BJ (cell line): ENCODE data around the gene DNAJB2. TPM values are rescaled to one million over a fixed set of nuclear protein-coding genes. Genes with fewer than 3 reads are reported as not detected.

Source experiments
- CTCF ChIA-PET: fragments of 350-600 bp; formaldehyde crosslinking; extraction: SDS; loops from one replicate; lab custom pipeline; 2021; ENCODE audit warnings: antibody characterized with exemption, inconsistent platforms; lab: Yijun Ruan, JAX
- POLR2A ChIA-PET: fragments of 300-600 bp; sonication (Branson Sonifier 250); formaldehyde crosslinking; extraction: SDS; loops from one replicate; lab custom pipeline; 2021; ENCODE audit warnings: antibody characterized with exemption; lab: Charles Lee
- DNase-seq: peaks from one replicate; pipeline ENCODE4 v3.0.0-alpha.2; 2011; ENCODE audit warnings: low read depth
- H3K27me3 ChIP-seq: 2 replicates; pipeline ENCODE4 v1.6.0; 2011; ENCODE audit warnings: low read length; ENCODE audit not compliant: control insufficient read depth, insufficient read depth
- H3K36me3 ChIP-seq: 2 replicates; pipeline ENCODE4 v1.5.1; 2011; ENCODE audit warnings: low read length; ENCODE audit not compliant: control insufficient read depth, insufficient read depth
- H3K4me3 ChIP-seq: 2 replicates; pipeline ENCODE4 v1.5.1; 2011; ENCODE audit warnings: low read depth, mild to moderate bottlenecking, control low read depth, low read length
- polyA plus RNA-seq: library from polyadenylated mRNA; depleted of rRNA; stranded (reverse); fragments of >200 nt; gene quantifications from 2 replicates; pipeline ENCODE4 v1.2.3, GENCODE V29; 2011
- TF ChIP-seq, protein P1 (sequence below): IDR thresholded peaks from 2 replicates; pipeline ENCODE4 v1.5.1; 2011; ENCODE audit warnings: low read depth, mild to moderate bottlenecking, control low read depth, inconsistent platforms, low read length, moderate library complexity; ENCODE audit not compliant: insufficient read depth

Gene DNAJB2
- polyA plus RNA-seq, 1 experiment, result 57.3 TPM

DNA sequence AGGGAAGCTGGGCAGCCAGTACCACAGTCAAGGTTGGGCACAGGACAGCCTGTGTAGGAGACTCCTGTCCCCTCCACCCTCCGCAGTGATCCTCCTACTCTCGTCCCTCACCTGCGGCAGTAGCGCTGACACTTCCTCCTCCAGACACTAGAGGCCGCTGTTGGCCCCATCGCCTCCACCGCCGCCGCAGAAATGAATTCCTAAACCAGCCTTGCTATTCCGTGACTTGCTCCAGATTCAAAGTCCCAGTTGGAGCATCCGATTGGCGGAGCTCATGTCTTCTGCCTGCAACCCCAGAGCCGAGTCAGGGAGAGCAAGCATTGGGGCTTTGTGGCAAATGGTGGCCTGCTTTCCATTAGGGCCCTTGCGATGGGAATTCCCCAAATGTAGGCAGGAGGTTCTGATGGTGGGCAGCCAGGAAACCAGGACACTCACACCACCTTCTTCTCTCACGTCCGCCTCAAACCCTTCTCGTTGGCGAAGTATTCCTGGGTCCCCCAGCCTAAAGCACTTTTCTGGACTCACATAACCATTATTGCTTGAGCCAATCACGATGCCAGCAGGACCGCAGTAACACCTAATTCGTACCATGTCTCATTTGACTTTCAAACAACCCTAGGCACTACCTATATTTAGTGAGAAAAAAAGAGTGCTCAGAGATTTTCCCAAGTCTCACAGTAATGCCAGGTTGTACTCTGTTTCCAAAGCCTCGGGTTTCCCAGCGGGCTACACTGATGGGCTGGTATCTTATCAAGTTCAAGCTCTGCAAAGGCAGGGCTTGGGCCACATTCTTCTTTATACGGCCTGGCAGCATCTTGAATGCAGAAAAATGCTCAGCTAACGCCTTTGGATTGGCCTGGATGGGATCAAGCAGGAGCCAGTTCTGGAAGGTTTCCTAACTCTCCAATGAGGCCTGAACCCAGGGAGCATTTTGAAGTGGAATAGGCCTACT, 1.2 kb upstream of the DNAJB2 start:
- H3K4me3 ChIP-seq, result no peak overlapping the region
- TF ChIP-seq, protein P1, sequence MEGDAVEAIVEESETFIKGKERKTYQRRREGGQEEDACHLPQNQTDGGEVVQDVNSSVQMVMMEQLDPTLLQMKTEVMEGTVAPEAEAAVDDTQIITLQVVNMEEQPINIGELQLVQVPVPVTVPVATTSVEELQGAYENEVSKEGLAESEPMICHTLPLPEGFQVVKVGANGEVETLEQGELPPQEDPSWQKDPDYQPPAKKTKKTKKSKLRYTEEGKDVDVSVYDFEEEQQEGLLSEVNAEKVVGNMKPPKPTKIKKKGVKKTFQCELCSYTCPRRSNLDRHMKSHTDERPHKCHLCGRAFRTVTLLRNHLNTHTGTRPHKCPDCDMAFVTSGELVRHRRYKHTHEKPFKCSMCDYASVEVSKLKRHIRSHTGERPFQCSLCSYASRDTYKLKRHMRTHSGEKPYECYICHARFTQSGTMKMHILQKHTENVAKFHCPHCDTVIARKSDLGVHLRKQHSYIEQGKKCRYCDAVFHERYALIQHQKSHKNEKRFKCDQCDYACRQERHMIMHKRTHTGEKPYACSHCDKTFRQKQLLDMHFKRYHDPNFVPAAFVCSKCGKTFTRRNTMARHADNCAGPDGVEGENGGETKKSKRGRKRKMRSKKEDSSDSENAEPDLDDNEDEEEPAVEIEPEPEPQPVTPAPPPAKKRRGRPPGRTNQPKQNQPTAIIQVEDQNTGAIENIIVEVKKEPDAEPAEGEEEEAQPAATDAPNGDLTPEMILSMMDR, result peak; percentile 97
- CTCF ChIA-PET, result interaction anchor here (0.5 to 20.1 kb wide), 28 partner anchors 9 to 283 kb away, joined by 3 to 403 read pairs (median 4); partner anchors contain the start of genes ABCB6, ANKZF1, ATG9A and GLB1L
- peaks cover 14% of the 10 kb centered on the region for H3K36me3 ChIP-seq
- H3K27me3 ChIP-seq, result no peaks in the 10 kb centered on the region
- POLR2A ChIA-PET, result interaction anchor here (0.6 kb wide), 2 partner anchors 25 to 49 kb away, joined by 4 to 7 read pairs; partner anchors contain the start of genes ANKZF1, ATG9A and TUBA4B
- DNase-seq, result peak; percentile 33

DNA sequence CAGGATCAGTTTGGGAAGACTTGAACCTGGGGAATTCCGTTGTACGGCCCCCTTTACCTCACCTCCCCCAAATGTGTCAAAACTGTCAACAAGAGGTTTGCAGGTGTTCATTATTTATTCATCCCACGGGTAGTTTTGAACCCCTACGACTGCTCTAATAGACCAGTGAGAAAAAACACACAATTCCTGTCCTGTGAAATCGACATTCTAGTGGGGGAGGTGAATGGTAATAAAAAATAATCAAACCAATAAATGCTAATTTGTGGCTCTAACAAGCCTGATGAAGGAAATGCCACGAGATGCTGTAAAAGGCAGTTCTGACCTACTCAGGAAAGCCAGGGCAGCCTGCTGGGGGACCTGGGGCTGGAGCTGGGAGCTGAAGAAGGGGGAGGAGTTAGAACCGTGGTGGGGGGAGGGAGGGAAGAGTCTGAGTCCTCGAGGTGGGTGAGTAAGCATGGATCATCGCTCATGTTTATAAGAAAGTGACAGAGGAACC, 463 bp upstream of the DNAJB2 start:
- H3K27me3 ChIP-seq, result no peaks in the 10 kb centered on the region
- H3K4me3 ChIP-seq, result peak overlapping the region; percentile 17; the same call in 1 of the 2 replicates
- TF ChIP-seq, protein P1, result no peak
- no peak for DNase-seq
- ChIA-PET CTCF (interaction anchor here (0.6 to 20.1 kb wide), 20 partner anchors 9 to 251 kb away, joined by 3 to 403 read pairs (median 4); partner anchors contain the start of genes ABCB6, ANKZF1, ATG9A and GLB1L), POLR2A (interaction anchor here (0.5 to 0.8 kb wide), 2 partner anchors 29 to 109 kb away, joined by 5 to 6 read pairs; partner anchors contain the start of gene DNPEP)
- peaks cover 19% of the 10 kb centered on the region for H3K36me3 ChIP-seq

DNA sequence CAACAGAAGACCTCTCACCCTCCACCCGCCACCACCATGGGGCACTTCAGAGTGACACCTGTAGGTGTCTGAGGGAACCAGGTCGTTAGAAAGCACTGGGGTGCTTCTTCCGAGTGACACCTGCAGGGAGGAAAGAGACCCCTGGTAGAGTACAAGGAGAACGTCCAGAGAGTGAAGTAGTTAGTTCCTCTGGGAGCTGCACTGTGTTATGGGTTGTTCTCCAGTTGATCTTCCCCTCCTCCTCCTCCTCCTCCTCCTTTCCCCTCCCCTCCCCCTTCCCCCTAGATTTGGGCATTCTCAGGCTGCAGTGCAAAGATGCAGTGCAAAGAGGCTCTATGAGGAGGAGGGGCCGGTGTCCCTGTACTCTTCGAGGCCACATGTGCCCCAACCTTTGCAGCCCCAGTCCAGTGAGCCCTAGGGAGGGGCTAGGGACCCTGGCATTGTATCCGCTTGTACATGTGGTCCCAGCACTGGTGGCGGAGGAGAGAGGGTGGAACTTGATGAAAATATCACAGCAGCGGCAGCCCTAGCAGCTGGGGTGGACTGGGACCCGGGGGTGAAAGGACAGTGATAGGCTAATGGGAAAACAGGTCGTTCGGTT, 850 bp downstream of the DNAJB2 start:
- peaks cover 22% of the 10 kb centered on the region for H3K36me3 ChIP-seq
- no peaks in the 10 kb centered on the region for H3K27me3 ChIP-seq
- DNase-seq, result no peak
- H3K4me3 ChIP-seq, result peak overlapping the region; percentile 56
- ChIA-PET POLR2A (no interaction called here), CTCF (interaction anchor here (0.5 to 20.1 kb wide), 4 partner anchors 15 to 228 kb away, joined by 3 to 403 read pairs (median 4); partner anchors contain the start of genes GLB1L and STK16)
- TF ChIP-seq, protein P1, result no peak

DNA sequence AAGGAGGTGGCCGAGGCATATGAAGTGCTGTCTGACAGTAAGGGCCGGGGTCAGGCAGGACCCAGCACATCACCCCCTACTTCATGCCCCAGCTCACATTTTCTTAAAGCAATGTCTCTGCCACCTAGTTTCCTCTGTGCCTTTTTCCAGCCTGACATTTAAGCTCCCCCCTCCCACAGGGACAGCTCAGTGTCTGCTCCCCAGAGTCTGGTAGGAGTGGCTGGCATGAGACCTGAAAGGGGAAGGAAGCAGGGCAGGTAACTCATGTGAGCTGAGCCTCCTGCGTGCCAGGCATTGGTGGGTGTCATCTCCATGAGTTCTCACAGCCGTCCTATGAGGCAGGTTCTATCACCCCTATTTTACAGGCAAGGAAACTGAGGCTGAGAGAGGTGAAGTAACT, 1.5 kb downstream of the DNAJB2 start:
- no peak for DNase-seq
- ChIA-PET POLR2A (no interaction called here), CTCF (interaction anchor here (0.9 to 20.1 kb wide), 2 partner anchors 15 to 71 kb away, joined by 3 to 403 read pairs; no protein-coding TSS in a partner anchor)
- Histone ChIP-seq H3K27me3 (no peaks in the 10 kb centered on the region), H3K36me3 (peaks cover 24% of the 10 kb centered on the region), H3K4me3 (no peak overlapping the region)
- TF ChIP-seq, protein P1, result no peak
